Measurements from ENCODE around the gene PAX2. TPM values are rescaled to one million over a fixed set of nuclear protein-coding genes. Genes with fewer than 3 reads are reported as not detected.

Gene PAX2
- total RNA-seq, 1 donor from 2014 or later: not detected

DNA sequence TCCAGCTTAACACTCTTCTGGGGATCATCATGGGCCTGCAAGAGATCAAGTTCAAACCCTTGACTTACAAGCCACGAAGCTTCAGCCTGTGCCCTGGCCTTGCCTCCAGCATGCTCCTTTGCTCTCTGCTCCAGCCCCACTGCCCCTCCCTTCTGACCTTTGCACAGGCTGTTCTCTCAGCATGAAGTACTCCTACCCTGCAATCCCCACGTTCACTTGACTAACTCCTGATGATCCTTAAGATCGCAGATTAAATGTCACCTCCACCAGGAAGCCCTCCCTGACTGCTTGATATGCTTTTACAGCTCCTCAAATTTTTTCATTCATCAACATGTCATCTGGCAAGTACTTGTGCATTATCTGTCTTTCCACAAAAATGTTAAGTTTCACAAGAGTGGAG lies 91.9 kb downstream of the PAX2 start:
- peaks cover 52% of the 10 kb centered on the region for H3K27me3 ChIP-seq
- ATAC-seq: no peak
- H3K4me1 ChIP-seq: no peaks in the 10 kb centered on the region
- intact Hi-C loops (cut with DNase I): no loop called here
- H3K36me3 ChIP-seq: no peaks in the 10 kb centered on the region
- no peak overlapping the region for H3K27ac ChIP-seq
- H3K4me3 ChIP-seq: no peak overlapping the region
- no peaks in the 10 kb centered on the region for H3K9me3 ChIP-seq
- DNase-seq: no peak
- TF ChIP-seq, protein P1, sequence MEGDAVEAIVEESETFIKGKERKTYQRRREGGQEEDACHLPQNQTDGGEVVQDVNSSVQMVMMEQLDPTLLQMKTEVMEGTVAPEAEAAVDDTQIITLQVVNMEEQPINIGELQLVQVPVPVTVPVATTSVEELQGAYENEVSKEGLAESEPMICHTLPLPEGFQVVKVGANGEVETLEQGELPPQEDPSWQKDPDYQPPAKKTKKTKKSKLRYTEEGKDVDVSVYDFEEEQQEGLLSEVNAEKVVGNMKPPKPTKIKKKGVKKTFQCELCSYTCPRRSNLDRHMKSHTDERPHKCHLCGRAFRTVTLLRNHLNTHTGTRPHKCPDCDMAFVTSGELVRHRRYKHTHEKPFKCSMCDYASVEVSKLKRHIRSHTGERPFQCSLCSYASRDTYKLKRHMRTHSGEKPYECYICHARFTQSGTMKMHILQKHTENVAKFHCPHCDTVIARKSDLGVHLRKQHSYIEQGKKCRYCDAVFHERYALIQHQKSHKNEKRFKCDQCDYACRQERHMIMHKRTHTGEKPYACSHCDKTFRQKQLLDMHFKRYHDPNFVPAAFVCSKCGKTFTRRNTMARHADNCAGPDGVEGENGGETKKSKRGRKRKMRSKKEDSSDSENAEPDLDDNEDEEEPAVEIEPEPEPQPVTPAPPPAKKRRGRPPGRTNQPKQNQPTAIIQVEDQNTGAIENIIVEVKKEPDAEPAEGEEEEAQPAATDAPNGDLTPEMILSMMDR (IDR thresholded peaks at IDR 0.05): no peak

DNA sequence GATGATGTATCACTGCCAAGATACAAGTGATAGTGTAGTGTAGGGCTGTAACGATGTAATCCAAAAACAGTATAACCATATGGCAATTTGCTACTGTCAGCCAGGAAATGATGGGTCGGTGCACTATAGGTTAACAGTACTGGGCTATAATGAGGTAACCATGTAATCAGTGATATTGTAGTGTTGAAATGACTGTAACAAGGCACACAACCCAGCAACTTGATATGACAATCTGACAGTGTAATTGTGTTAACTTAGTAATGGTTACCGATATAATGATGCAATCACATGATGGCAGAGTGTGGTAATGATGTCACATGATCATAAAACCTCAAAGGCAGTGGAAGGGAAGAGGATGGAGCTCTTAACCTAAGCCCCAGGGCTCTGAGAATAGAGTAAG lies 93.6 kb downstream of the PAX2 start:
- Histone ChIP-seq H3K27me3 (peaks cover 60% of the 10 kb centered on the region), H3K27ac (no peak overlapping the region), H3K4me3 (no peak overlapping the region), H3K9me3 (no peaks in the 10 kb centered on the region), H3K4me1 (no peaks in the 10 kb centered on the region), H3K36me3 (no peaks in the 10 kb centered on the region)
- ATAC-seq (no peak), DNase-seq (no peak)
- intact Hi-C loops (cut with DNase I): no loop called here
- TF ChIP-seq, protein P1 (IDR thresholded peaks at IDR 0.05): no peak

DNA sequence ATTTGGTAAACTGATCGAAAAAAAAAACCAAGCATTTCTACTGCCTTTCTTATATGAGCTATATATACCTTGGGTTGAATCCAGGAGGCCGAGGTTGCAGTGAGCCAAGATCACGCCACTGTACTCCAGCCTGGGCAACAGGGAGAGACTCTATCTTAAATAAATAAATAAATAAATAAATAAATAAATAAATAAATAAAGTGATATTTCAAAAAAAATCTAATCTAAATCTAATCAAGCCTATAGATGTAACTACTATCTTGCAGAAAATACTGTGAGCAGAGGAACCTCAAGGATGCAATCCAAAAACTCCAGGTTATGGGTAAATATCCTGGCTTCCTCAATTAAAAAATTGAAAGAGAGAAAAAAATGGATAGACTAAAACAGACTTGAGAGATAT lies 96.1 kb downstream of the PAX2 start:
- no peak overlapping the region for H3K4me3 ChIP-seq
- H3K9me3 ChIP-seq: no peaks in the 10 kb centered on the region
- no peak overlapping the region for H3K27ac ChIP-seq
- no peaks in the 10 kb centered on the region for H3K4me1 ChIP-seq
- DNase-seq: no peak
- H3K36me3 ChIP-seq: no peaks in the 10 kb centered on the region
- no peak for ATAC-seq
- TF ChIP-seq, protein P1 (IDR thresholded peaks at IDR 0.05): no peak
- H3K27me3 ChIP-seq: peaks cover 58% of the 10 kb centered on the region
- intact Hi-C loops (cut with DNase I): no loop called here

DNA sequence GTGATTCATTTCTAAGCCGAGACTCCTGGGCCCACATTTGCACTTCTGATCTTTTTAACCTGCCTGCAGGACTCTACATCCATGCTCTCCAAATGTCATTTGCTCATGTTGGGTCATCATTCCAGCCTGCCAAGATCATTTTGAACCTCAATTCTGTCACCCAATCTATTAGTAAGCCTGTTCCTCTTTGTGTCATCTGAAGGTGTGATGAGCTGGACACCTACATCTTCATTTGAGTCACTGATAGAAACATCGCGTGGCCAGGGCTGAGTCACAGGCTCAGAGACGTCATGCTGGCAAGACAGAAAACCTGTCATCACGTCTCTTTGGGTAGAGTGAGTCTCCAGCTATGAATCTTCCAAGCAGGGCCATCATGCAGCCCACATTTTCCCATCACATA lies 102.1 kb downstream of the PAX2 start:
- H3K36me3 ChIP-seq: no peaks in the 10 kb centered on the region
- H3K9me3 ChIP-seq: no peaks in the 10 kb centered on the region
- ATAC-seq: no peak
- TF ChIP-seq, protein P1 (IDR thresholded peaks at IDR 0.05): no peak
- H3K4me3 ChIP-seq: no peak overlapping the region
- H3K27me3 ChIP-seq: peaks cover 55% of the 10 kb centered on the region
- DNase-seq: no peak
- no peaks in the 10 kb centered on the region for H3K4me1 ChIP-seq
- no peak overlapping the region for H3K27ac ChIP-seq
- intact Hi-C loops (cut with DNase I): no loop called here

DNA sequence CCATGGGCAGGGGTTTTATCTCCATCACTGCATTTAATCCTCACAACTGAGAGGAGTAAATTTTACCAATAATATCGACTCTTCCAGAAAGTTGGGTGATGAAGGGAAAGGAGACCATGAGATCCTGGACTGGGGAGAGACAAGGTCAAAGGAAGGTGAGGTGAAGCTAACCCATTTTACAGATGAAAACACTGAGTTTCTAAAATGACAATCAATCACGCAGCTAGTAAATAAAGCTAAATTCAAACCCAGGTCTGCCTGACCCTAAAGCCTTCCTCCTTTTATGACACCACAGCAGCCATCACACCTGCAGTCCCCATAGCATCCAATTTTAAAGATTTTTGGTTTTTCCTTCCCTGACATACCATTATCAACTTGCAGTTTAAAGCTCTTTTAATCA lies 103.4 kb downstream of the PAX2 start:
- Histone ChIP-seq H3K9me3 (no peaks in the 10 kb centered on the region), H3K4me3 (no peak overlapping the region), H3K36me3 (no peaks in the 10 kb centered on the region), H3K27me3 (peaks cover 41% of the 10 kb centered on the region), H3K27ac (no peak overlapping the region), H3K4me1 (no peaks in the 10 kb centered on the region)
- TF ChIP-seq, protein P1 (IDR thresholded peaks at IDR 0.05): no peak
- DNase-seq: no peak
- no peak for ATAC-seq
- intact Hi-C loops (cut with DNase I): no loop called here

DNA sequence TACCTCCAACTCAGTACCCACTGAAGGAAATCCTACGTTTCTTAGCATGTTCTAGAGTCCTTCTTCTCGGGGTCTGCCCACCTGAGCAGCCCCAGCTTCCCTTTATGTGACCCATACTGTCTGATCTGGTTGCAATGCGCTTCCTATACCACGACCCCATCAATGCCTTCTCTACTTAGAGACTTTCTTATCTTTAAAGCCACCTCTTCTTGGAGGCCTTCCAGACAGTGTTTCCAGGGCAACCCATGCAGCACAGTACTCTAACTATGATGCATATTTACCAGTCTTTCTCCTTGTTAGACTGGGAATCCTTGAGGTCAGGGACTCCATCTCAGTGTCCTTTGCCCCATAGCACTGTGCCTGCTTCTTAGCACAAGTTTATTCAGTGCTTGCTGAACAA lies 112.9 kb downstream of the PAX2 start:
- no peak for ATAC-seq
- intact Hi-C loops (cut with DNase I): no loop called here
- H3K27me3 ChIP-seq: peaks cover 9% of the 10 kb centered on the region
- H3K4me3 ChIP-seq: no peak overlapping the region
- no peak overlapping the region for H3K27ac ChIP-seq
- no peaks in the 10 kb centered on the region for H3K4me1 ChIP-seq
- no peaks in the 10 kb centered on the region for H3K36me3 ChIP-seq
- TF ChIP-seq, protein P1 (IDR thresholded peaks at IDR 0.05): no peak
- DNase-seq: no peak
- H3K9me3 ChIP-seq: no peaks in the 10 kb centered on the region
